Measurements from ENCODE around the gene CSPG5. TPM values are rescaled to one million over a fixed set of nuclear protein-coding genes. Genes with fewer than 3 reads are reported as not detected.

The CSPG5 gene
- total and polyA plus RNA-seq, 2 experiments from 2014 or later: 2.0 to 3.2 TPM

DNA sequence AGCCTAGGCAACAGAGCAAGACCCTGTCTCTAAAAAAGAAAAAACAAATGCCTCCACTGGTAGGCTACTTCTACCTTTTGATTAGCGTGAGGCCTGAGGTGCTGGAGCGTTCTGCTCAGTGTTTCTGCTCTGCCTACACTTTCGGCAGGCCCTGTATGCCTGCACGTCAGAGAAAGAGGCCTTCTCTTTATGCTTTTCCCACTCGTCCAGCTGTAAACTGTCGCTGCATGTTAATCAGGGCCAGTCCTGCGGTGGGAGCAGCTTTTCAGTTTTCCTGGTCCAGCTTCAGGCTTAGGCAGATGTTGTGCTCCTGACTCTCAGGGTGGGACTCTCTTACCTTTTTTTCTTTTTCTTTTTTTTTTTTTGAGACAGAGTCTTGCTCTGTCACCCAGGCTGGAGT lies 25.3 kb downstream of the CSPG5 start:
- no peaks in the 10 kb centered on the region for H3K9me3 ChIP-seq (ENCODE audit: low read depth)
- DNase-seq (ENCODE audit: low read depth in 1 of 2, low spot score in 1 of 2): no peak
- H3K27me3 ChIP-seq: no peaks in the 10 kb centered on the region
- no peak overlapping the region for H3K4me3 ChIP-seq
- H3K27ac ChIP-seq: no peak overlapping the region
- no peaks in the 10 kb centered on the region for H3K36me3 ChIP-seq
- no peaks in the 10 kb centered on the region for H3K4me1 ChIP-seq (ENCODE audit: low read depth)
- TF ChIP-seq, protein P1, sequence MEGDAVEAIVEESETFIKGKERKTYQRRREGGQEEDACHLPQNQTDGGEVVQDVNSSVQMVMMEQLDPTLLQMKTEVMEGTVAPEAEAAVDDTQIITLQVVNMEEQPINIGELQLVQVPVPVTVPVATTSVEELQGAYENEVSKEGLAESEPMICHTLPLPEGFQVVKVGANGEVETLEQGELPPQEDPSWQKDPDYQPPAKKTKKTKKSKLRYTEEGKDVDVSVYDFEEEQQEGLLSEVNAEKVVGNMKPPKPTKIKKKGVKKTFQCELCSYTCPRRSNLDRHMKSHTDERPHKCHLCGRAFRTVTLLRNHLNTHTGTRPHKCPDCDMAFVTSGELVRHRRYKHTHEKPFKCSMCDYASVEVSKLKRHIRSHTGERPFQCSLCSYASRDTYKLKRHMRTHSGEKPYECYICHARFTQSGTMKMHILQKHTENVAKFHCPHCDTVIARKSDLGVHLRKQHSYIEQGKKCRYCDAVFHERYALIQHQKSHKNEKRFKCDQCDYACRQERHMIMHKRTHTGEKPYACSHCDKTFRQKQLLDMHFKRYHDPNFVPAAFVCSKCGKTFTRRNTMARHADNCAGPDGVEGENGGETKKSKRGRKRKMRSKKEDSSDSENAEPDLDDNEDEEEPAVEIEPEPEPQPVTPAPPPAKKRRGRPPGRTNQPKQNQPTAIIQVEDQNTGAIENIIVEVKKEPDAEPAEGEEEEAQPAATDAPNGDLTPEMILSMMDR (IDR thresholded peaks at IDR 0.05; ENCODE audit: low read depth, low read length): no peak

DNA sequence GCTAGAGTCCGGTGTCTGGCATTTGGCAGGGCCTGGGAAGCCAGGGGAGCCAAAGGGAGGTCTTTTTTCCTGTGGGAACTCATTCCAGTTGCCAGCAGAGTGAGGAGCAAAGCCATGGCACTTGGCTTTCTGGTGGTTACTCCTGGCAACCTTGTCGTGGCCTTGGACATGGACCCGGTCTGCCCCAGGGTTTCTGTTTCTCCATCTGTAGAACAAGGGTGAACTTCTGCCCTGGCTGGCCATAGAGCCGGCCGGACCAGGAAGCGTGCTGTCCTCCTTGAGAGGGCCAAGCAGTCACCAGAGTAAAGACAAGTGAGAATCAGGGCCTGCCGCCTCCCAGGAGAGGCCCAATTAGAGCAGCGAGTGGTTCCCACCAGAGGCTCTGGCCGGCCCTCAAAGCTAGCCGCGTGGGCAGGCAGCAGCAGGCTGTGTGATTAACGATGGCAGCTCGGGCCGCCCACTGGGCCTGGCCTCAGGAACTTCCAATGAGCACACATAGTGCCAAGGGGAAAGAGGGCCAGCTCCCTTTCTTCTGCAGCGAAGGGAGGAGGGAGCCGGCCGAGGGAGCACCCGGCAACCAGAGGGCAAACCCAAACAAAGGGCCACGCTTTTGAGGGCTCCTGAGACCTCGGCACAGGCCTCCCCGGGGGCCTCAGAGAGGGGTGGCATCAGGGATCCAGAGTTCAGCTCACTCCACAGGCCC lies 36.0 kb downstream of the CSPG5 start:
- Histone ChIP-seq H3K27ac (no peak overlapping the region), H3K36me3 (no peaks in the 10 kb centered on the region), H3K27me3 (no peaks in the 10 kb centered on the region), H3K4me3 (no peak overlapping the region), H3K9me3 (ENCODE audit: low read depth) (no peaks in the 10 kb centered on the region), H3K4me1 (ENCODE audit: low read depth) (no peaks in the 10 kb centered on the region)
- TF ChIP-seq, protein P1 (IDR thresholded peaks at IDR 0.05; ENCODE audit: low read depth, low read length): no peak
- DNase-seq (ENCODE audit: low read depth in 1 of 2, low spot score in 1 of 2): peak in 1 of 2 donors; percentile 36

DNA sequence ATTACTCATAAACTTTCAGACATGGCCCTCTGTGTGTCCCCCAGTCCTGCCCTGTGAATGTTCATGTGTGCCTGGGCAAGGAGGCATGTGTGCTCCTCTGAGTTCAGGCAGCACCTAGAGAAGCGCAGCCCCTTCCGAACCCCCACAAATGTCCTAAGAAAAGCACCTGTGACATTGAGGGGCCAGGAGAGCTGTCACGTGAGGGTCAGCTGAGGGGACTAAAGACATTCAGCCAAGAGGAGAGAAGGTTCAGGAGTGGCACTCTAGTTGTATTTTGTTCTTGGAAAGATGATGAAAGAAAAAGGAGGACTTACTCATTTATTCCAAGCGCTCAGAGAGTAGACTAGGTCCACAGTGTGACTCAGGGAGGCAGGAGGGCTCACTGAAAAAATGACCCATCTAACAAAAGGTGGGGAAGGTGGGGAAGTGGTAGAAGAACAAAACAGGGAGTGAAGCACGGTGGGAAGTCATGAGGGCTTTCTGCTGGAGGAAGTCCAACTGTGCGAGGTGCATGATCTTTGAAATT lies 37.0 kb downstream of the CSPG5 start:
- no peaks in the 10 kb centered on the region for H3K27me3 ChIP-seq
- no peaks in the 10 kb centered on the region for H3K4me1 ChIP-seq (ENCODE audit: low read depth)
- no peak for DNase-seq (ENCODE audit: low read depth in 1 of 2, low spot score in 1 of 2)
- H3K36me3 ChIP-seq: no peaks in the 10 kb centered on the region
- no peaks in the 10 kb centered on the region for H3K9me3 ChIP-seq (ENCODE audit: low read depth)
- H3K27ac ChIP-seq: no peak overlapping the region
- H3K4me3 ChIP-seq: no peak overlapping the region
- TF ChIP-seq, protein P1 (IDR thresholded peaks at IDR 0.05; ENCODE audit: low read depth, low read length): no peak

GRCh38 chr3:47540281-47540680 lies 38.4 kb downstream of the CSPG5 start:
- Histone ChIP-seq H3K4me1 (ENCODE audit: low read depth) (no peaks in the 10 kb centered on the region), H3K27me3 (no peaks in the 10 kb centered on the region), H3K4me3 (no peak overlapping the region), H3K9me3 (ENCODE audit: low read depth) (no peaks in the 10 kb centered on the region), H3K36me3 (no peaks in the 10 kb centered on the region), H3K27ac (no peak overlapping the region)
- TF ChIP-seq, protein P1 (IDR thresholded peaks at IDR 0.05; ENCODE audit: low read depth, low read length): no peak
- no peak for DNase-seq (ENCODE audit: low read depth in 1 of 2, low spot score in 1 of 2)

DNA sequence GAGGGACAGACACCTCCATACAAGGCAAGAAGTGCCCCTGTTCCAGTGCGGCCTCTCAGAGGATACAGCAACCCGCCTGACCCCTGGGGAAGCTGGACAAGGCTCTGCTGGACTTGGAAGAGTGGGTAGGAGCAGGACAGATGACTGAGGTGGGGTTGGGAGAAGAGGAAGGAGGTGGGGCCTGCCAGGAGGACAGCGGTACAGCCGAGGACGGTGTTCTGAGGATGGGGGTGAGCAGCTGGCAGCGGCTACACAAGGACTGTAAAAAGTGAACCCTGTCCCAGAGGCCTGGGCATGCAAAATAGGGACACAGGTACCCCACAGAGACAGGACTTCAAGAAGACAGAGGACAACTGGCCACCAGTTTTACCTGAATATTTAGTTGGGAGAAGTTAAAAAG lies 41.7 kb downstream of the CSPG5 start:
- Histone ChIP-seq H3K36me3 (no peaks in the 10 kb centered on the region), H3K27ac (no peak overlapping the region), H3K27me3 (no peaks in the 10 kb centered on the region), H3K9me3 (ENCODE audit: low read depth) (no peaks in the 10 kb centered on the region), H3K4me1 (ENCODE audit: low read depth) (no peaks in the 10 kb centered on the region), H3K4me3 (no peak overlapping the region)
- TF ChIP-seq, protein P1 (IDR thresholded peaks at IDR 0.05; ENCODE audit: low read depth, low read length): no peak
- DNase-seq (ENCODE audit: low read depth in 1 of 2, low spot score in 1 of 2): no peak
